Mucosa of rectum (tissue), 2 donors: Measurements from ENCODE around the gene NOTUM.

ENCODE experiments used
- H3K27ac ChIP-seq, 2 donors: one replicate each; pipeline ENCODE4 v1.7.0; 2013; ENCODE audit warnings: inconsistent platforms in 2 of 2, low read depth in 2 of 2, low read length in 2 of 2
- H3K27me3 ChIP-seq, 2 donors: one replicate each; pipeline ENCODE4 v1.7.0; 2013; ENCODE audit warnings: low read length in 2 of 2; ENCODE audit not compliant: control insufficient read depth in 2 of 2, insufficient read depth in 2 of 2
- H3K36me3 ChIP-seq, 2 donors: one replicate each; pipeline ENCODE4 v1.7.0; 2013; ENCODE audit warnings: low read length in 2 of 2; ENCODE audit not compliant: control insufficient read depth in 2 of 2, insufficient read depth in 2 of 2
- H3K4me1 ChIP-seq, 2 donors: one replicate each; pipeline ENCODE4 v1.7.0; 2013; ENCODE audit warnings: low read length in 2 of 2, mild to moderate bottlenecking in 1 of 2; ENCODE audit not compliant: control insufficient read depth in 2 of 2, insufficient read depth in 2 of 2
- H3K4me3 ChIP-seq, 2 donors: one replicate each; pipeline ENCODE4 v1.7.0; 2013; ENCODE audit warnings: low read length in 2 of 2
- H3K9ac ChIP-seq, 2 donors: one replicate each; pipeline ENCODE4 v1.7.0; 2013; ENCODE audit warnings: low read length in 2 of 2, low read depth in 1 of 2, mild to moderate bottlenecking in 1 of 2
- H3K9me3 ChIP-seq, 2 donors: one replicate each; pipeline ENCODE4 v1.7.0; 2013; ENCODE audit warnings: low read length in 2 of 2; ENCODE audit not compliant: control insufficient read depth in 2 of 2
- donor health status: healthy.
- donor health status: Normal muscosa, but diverticular disease.

The NOTUM gene

DNA sequence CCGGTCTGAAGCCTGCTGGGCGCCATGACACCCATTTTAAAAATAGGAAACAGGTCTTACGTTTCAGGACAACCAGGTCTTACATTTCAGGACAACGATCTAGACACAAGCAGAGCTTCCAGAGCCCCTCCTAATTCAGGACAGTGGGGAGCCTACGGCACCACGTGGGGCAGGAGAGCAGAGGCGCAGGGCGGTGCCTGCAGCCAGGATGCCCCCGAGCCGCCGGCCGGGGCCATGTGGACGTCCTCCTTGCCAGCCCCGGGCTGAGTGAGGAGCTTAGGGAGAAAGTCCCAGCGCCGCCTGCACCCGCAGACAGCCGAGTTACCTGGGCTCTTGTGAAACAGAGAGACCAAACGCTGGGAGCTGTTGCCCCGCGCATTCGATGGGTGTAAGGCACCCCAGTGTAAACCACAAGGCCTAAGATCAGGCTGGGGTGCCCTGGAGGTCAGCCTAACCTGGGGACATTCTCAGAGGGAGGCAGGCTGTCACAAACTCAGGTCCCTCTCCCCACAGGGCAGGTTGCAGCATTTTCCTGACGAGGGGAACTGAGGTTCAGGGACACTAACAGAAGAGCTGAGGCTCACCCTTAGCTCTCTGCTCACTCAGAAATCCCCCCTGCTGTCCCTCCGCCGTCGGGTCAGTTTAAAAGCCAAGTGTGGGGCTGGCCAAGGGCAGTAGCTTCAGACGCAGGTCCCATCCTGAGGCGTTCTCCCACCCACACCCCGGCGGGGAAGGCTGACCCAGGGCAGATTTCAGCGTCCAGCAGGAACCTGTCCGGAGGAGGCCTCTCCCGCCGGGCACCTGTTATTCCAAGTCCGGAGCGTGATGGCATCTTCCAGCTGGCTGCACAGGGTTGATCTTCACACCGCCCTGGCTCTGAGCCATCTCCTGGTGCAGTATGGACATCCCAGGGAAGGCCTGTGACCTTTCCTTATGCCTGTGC is 1.8 kb upstream of the NOTUM start:
- H3K9me3 ChIP-seq: no peaks in the 10 kb centered on the region
- H3K9ac ChIP-seq: no peak overlapping the region
- H3K36me3 ChIP-seq: no peaks in the 10 kb centered on the region
- H3K4me3 ChIP-seq: no peak overlapping the region
- H3K27ac ChIP-seq: no peak overlapping the region
- peaks cover 34 to 69% of the 10 kb centered on the region in 2 donors for H3K27me3 ChIP-seq
- peaks cover 20 to 22% of the 10 kb centered on the region in 2 donors for H3K4me1 ChIP-seq

DNA sequence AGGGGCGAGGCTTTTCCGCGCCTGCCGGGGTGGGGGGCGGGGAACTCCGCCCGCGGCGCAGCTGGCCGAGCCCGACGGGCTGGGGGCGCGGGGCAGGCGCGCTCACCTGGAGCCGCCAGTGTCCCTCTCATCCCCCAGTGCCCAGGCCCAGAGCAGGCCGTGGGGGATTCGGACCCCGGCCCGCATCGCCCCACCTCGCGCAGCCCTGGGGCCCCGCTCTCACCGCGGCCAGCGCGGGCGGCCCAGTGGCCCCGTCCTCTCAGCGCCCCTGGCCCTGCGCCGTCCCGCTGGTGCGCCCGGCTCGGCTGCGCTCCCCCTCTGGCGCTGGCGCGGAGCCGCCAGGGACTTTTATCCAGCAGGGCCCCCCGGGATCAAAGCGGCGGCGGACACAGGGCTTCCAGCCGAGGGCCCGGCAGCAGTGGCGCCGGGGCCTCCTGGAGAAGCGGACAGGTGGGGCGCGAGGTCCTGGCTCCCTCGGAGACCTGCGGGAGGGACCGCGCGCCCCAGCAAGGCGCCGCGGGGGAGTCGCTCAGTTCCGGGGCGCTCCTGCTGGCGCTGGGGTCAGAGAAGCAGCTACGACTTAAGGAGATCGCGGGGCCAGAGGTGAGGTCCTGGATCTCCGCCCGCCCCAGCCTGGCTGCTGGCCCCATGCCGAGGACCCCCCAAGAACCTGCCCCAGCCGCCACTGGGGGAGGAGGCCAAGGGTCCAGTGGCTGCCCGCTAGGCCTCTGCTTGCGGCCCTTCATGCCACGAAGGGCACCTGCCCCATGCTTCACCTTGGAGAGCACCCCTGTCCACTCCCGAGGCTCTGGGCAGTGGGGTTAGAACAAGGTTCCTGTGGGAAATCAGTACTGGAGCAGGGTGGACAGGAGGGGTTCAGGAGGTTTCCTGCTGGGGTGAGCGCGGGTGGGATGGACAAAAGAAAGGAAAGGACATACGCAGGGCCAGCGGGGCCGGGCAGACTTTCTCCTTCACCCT is 823 bp upstream of the NOTUM start:
- H3K27ac ChIP-seq: no peak overlapping the region
- H3K4me3 ChIP-seq: no peak overlapping the region
- peaks cover 35 to 63% of the 10 kb centered on the region in 2 donors for H3K27me3 ChIP-seq
- no peaks in the 10 kb centered on the region for H3K36me3 ChIP-seq
- peaks cover 11 to 14% of the 10 kb centered on the region in 2 donors for H3K4me1 ChIP-seq
- no peaks in the 10 kb centered on the region for H3K9me3 ChIP-seq
- H3K9ac ChIP-seq: no peak overlapping the region

DNA sequence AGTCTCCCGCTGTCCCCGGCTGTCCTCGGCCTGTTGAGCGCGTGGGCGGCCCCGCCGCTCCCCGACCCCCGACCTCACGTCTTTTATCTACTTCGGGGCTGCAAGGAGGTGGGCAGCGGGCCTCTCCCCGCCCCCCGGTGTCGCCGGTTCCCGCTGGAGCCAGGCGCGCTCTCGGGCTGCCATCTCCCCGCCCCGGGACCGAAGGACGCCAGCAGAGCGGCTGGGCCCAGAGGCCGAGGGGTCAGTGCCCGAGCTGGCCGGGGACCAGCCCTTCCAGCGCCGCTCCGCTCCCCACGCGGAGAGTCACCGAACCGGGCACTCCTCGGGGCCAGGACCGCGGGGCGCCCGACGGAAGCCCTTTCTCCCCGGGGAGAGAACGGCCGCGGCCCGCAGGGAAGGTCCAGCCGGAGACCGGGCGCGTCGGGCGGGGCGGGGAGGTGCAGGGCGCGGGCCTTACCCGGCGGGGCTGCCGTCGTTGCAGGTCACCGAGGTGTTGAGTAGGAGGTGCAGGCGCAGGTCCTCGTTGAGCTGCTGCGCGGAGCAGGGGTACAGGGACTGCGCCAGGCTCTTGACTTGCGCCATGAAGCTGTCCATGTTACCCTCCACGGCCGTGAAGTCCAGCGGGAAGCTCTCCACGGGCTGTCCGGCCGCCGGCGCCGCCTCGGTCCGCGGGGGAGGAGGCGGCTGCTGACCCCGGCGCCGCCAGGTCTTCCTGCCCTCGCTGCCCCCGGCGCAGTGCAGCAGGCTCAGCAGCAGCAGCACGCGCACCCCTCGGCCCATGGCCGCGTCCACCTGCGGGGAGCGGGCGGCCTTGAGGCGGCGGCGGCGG is 643 bp downstream of the NOTUM start:
- peaks cover 32 to 55% of the 10 kb centered on the region in 2 donors for H3K27me3 ChIP-seq
- H3K36me3 ChIP-seq: no peaks in the 10 kb centered on the region
- H3K4me1 ChIP-seq: peaks cover 9 to 10% of the 10 kb centered on the region in 2 donors
- H3K9ac ChIP-seq: no peak overlapping the region
- no peaks in the 10 kb centered on the region for H3K9me3 ChIP-seq
- H3K4me3 ChIP-seq: peak overlapping the region; percentile 13 to 30
- H3K27ac ChIP-seq: no peak overlapping the region

DNA sequence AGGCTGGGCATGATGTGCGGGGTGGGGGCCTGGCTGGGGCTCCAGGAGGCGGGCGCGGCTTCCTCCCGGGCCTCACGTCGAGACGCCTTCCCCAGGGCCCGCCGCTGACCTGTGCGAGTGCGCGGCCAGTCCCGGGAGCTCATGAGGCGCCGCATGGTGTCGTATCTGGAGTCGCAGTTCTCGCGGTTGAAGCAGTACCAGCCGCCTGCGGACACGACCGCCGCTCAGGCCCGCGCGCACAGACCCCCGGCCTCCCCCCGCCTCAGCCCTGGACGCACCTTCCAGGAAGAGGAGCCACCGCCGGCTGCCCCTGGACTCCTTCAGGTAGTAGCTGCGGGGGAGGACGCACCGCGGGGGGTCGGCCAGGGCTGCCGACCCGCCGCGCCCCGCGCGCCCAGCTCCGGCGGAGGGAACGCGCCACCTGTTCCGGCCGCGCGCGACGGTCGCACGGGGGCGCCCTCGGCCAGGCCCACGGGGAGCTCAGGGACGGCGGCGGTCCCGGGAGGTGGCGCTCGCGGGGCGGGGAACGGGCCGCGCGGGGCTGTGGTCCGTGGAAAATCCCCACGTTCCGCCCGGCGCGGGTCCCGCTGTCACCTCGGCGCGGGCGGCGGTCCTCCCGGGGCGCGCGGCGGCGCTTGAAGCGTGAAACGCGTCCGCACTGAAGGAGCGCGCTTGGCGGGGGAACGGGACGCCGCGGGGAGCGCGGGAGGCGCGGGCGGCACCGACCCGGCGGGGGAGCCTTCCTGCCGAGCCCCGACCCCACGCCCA is 1.4 kb downstream of the NOTUM start:
- H3K9ac ChIP-seq: no peak overlapping the region
- H3K4me1 ChIP-seq: peaks cover 9 to 10% of the 10 kb centered on the region in 2 donors
- H3K9me3 ChIP-seq: no peaks in the 10 kb centered on the region
- peak overlapping the region; percentile 13 to 30 for H3K4me3 ChIP-seq
- no peaks in the 10 kb centered on the region for H3K36me3 ChIP-seq
- peaks cover 32 to 53% of the 10 kb centered on the region in 2 donors for H3K27me3 ChIP-seq
- H3K27ac ChIP-seq: no peak overlapping the region

DNA sequence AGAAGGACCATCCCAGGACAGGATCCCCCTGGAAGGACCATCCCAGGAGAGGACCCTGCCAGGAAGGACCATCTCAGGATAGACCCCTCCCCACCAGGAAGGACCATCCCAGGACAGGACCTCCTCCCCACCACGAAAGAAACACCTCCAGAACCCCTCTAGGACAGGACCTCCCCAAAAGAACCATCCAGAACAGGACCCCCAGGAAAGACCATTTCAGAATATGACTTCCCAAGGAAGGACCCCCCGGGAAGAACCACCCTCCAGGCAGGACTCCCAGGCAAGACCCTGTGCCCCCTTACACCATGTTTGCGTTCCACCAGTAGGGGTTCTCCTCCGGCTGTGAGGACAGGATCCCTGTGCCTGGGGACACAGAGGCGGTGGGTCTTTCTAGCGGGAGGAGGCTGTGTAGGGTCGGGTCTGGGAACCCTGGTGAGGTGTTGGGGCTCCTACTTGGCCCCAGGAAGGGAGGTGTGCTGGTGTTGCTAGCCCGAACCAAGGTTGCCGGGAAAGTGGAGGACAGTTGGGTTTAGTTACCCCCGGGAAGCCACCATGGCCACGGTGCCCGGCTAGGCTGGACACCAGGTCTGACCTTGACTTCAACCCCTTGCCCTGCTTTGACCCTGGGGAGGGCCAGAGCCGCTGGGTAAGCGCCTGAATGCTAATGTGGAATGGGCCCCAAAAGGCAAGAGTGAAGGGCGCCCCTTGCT is 2.2 kb downstream of the NOTUM start:
- no peaks in the 10 kb centered on the region for H3K9me3 ChIP-seq
- H3K27me3 ChIP-seq: peaks cover 27 to 45% of the 10 kb centered on the region in 2 donors
- no peaks in the 10 kb centered on the region for H3K36me3 ChIP-seq
- H3K9ac ChIP-seq: no peak overlapping the region
- peaks cover 9 to 10% of the 10 kb centered on the region in 2 donors for H3K4me1 ChIP-seq
- no peak overlapping the region for H3K27ac ChIP-seq
- no peak overlapping the region for H3K4me3 ChIP-seq

DNA sequence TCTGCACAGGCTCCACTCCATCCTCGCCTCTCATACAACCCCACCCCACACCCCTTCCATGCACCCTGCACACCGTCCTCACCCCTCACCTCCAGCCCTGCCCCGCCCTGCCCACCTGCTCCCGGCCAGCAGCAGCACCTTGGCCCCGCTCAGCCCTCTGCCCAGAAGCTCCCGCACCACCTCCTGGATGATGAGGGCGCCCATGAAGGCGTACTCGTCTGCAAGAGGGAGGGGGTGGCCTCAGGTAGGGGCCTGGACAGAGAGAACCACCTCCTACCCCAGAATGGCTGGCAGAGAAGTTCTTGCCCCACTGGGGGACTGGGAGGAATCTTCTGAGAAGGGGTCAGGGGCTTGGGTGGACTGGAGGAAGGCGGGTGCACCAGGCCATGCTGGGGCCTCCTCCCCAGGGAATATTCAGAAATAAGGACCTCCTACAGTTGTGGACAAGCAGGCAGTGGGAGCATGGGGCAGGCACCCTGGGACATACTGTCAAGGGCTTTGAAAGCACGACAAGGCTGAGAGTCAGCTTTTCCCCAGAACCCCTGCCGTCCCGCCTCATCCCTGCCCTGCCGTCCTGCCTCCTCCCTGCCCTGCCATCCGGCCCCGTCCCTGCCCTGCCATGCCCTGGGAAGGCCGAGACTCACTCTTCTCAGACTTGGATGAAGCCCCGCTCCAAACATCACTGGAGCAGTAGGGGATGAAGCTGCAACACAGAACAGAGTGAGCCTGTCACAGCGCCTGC is 3.1 kb downstream of the NOTUM start:
- H3K36me3 ChIP-seq: no peaks in the 10 kb centered on the region
- peaks cover 22 to 37% of the 10 kb centered on the region in 2 donors for H3K27me3 ChIP-seq
- no peak overlapping the region for H3K27ac ChIP-seq
- no peak overlapping the region for H3K9ac ChIP-seq
- peaks cover 9 to 10% of the 10 kb centered on the region in 2 donors for H3K4me1 ChIP-seq
- no peak overlapping the region for H3K4me3 ChIP-seq
- no peaks in the 10 kb centered on the region for H3K9me3 ChIP-seq

DNA sequence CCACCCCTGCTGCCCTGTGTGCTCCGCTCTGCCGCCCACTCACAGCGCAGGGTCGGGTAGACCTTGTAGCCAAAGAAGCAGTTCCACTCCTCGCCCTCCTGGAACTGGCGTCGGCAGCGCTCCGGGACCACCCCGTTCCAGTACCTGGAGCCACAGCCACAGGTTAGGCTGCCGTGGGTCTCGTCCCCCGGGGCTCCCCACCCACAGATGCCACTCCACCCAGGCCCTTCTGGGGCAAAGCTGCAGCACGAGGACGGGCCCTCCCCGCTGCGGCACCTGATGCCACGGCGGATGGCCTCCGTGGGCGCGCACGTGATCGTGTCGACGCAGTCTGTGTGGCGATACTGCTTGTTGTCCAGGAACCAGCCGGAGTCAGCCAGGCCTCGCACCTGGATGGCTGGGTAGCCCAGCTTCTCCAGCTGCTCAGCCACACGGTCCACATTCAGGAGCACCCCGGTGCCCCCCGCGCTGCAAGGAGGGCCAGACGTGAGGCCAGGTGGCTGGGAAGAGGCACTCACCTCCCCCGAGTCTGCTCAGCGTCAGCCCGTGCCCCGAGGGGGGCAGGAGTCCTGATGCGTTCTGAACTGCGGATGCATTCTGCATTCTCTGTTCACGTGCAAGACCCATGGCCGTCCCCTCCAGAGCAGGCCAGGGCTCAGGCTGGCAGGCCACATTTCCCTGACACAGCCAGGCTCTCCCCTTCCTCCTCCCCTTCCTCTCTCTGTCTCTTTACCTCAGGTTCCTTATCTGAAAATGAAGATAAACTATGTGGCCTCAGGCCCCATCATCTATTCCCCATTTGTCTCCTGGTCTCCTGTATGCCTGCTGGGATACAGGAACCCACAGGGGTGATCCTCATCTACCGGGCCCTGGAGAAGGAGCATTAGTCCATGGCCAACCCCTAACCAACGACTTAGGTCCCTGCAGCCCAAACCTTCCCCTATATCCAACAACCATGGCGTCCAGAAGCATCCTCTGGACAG is 4.1 kb downstream of the NOTUM start:
- H3K27me3 ChIP-seq: peaks cover 15 to 29% of the 10 kb centered on the region in 2 donors
- H3K9ac ChIP-seq: no peak overlapping the region
- H3K27ac ChIP-seq: no peak overlapping the region
- no peak overlapping the region for H3K4me3 ChIP-seq
- H3K9me3 ChIP-seq: no peaks in the 10 kb centered on the region
- peaks cover 9 to 10% of the 10 kb centered on the region in 2 donors for H3K4me1 ChIP-seq
- no peaks in the 10 kb centered on the region for H3K36me3 ChIP-seq
